GM19328 (cell line): ENCODE results near the gene DLEC1.
"Not testable (repeated sequence)": the region's sequence is repeated elsewhere in the genome, so short reads cannot be mapped to it uniquely, and the experiment has no call there.

ENCODE experiments used
- ATAC-seq: cut with Tn5 transposase; IDR thresholded peaks from one replicate; pipeline ENCODE4 v1.9.1; 2021; ENCODE audit warnings: mild to moderate bottlenecking, moderate library complexity; ENCODE audit not compliant: unreplicated experiment

DLEC1 gene

DNA sequence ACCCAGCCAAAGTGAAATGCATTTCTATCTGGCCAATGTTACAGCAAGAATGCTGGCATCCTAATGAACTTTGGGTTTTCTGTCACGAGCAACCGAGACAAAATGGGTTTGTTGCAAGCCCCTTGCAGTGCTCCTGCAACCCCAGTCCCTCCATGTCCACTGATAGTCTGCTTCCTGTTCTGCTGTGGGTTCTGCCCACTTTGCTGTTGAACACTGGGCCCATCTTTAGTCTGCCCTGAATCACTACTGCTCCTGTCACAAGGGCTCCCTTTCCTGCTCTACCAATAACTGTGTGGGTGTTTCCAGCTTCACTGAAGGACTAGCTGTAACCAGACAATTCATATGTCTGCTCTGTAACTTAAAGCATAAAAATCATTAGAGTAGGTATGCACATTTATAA, 113.6 kb downstream of the DLEC1 start:
- no peak for ATAC-seq

DNA sequence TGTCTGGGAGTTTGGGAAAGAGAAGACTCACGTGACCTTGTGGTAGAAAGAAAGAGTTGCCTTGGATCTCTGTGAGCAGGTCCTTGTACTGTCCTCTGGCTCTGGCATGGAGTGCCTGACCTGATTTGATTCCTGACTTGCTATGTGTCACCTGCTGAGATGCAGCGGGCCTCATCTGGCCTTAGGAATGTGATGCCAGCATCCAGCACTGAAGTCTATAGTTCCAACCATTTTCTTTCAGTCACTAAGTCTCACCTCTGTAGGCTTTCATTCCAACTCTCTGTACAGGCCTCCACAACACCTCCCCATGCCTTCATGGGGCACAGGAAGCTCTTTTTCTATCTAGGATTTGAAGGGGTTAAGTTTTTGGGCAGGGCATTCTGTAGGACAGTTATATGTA, 114.2 kb downstream of the DLEC1 start:
- ATAC-seq: no peak

DNA sequence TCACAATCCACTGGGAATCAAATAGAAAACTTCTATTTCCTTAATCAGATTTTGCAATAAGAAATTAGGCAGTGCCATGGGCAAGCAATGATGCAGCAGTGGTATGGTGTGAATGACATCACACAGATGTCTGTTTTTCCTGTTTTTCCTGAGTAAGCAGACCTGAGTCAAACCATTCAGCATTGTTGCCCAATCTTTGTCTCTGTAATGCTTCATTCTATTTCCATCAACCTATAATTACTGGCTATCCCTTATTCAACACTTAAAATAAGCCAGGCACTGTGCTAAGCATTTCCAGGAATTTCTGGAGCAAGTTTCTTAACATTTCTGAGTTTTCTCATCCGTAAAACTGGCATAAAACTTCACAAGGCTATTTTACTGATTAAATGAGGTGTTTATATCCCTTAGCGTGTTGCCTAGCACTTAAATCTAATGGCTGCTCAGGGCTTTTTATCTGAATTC, 115.1 kb downstream of the DLEC1 start:
- no peak for ATAC-seq

DNA sequence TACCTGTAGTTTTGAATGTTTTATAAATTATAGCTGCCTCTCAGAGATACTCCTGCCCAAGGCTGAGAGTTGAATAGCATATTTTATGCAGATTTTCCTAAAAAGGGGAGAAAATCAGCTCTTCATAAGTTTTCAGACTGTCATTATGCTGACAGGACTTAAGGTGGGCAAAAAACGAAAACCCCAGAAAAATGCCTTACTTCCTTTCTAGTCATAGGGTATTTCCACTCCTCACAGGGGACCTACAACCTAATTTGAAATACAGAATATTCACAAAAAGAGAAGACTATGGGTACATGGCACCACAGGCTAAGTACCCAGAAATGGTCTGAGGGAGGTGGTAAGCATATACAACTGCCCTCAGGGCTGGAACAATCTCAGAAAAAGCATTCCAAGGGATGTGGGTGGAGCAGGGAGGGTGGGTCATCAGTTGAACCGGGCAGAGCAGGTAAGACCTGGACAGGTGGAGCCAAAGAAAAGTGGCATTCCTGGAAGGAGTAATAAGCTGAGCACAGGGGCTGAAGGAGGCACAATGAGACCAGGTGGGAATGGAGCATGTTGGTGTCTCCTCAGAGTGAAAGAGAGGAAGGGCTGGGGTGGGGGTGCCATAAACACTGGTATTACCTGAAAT, 115.7 kb downstream of the DLEC1 start:
- ATAC-seq: no peak

DNA sequence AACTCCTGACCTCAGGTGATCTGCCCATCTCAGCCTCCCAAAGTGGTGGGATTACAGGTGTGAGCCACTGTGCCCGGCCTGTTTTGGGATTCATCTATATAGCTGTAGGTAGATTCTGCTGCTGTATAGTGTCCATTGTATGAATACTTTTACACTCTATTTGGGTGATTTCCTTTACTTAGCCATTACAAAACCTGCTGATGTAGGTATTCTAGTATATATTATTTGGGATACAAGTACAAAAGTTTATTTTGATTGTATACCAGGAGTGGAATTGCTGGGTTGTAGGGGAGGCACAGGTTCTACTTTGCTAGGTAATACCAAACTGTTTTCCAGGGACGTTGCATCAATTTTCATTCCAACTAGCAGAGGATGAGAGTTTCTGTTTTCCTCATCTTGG, 116.8 kb downstream of the DLEC1 start:
- no peak for ATAC-seq

DNA sequence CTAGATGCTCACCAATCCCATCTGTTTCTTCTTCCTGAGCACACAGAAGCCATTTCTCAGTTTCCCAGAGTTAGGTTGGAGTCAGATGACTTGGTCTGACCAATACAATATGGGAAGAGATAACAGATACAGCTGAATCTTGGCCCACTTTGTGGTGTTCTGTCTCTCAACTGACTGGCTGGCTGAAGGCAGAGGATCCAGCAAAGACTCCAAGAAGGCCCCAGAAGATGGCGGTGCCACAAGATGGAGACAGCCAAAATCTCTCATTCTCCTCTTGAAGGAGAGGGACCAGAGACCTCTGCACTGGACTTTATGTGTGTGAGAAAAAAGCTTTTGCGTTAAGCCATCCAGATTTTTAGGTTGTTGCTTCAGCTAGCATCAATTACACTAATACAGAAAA, 118.1 kb downstream of the DLEC1 start:
- no peak for ATAC-seq

DNA sequence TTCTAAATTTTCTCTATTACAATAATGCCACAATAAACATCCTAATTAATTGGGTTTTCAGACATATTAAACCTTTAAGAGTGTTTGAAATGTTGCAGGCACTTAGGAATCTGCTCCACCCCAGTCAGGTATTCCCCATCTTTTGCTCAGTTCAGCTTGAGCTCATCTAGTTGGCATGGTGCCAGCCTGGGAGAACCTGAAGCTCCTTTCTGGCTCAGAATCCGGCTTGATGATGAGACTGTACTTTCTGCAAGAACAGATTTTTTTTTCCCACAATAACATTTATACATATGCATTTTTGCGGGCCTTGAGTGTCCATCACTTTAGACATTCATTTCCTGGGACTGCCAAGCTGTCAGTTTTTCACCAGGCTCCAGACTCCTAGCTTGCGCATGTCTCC, 118.6 kb downstream of the DLEC1 start:
- ATAC-seq: no peak

DNA sequence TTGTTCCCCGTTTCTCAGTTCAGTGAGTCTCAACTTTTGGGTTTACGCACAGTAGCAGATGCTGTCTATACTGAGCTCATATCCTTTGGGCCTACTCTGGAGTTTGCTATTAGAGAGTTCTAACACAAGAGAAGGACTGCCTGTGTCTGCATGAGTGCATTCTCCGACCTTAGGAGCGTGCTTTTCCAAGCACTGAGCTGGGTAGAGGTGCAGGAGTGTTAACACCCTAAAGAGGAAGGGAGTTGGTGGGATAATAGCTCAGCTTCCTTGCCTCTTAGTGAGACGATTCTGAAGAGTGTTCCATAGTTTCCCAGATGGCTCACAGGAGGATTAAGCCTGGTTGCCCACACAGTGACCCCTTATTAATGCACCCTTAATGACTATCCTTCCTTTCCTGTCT, 119.5 kb downstream of the DLEC1 start:
- ATAC-seq: no peak

DNA sequence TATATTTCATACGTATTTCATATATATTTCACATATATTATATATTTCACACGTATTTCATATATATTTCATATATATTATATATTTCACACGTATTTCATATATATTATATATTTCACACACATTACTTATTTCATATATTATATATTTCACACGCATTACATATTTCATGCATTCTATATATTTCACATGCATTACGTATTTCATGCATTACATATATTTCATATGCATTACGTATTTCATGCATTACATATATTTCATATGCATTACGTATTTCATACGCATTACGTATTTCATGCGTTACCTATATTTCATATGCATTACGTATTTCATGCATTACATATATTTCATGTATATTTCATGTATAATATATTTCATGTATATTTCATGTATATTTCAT, 121.7 kb downstream of the DLEC1 start:
- not testable (repeated sequence) for ATAC-seq

DNA sequence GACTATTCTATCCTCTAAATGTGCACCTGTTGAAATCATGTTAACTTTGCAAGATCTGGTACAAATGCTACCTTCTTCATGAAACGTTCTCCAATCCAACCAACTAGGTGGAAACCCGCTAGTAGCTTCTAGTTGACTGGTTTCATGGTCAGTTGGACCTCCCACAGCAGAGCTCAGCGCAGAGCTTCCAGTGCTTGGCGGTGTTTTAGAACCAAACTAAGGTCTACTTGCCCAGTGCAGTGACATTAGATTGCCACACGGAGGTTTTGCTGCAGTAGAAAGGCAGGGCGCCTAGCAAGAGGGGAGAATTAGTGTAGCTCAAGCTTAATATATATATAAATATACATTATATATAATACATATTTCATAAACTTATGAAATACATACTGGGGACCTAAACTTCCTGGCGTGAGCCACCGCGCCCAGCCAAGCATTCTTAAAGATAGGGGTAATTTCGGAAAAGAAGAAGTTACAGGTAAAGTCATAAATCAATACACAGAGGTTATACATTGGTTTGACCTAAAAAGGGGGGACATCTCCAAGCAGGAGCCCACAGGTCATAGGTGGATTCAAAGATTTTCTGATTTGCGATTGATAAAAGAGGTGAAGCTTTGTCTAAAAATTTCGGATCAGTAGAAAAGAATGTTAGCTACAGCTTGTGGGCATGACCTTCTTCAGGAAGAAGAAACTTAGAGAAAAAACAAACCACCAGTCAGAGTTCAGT, 124.3 kb downstream of the DLEC1 start:
- no peak for ATAC-seq

DNA sequence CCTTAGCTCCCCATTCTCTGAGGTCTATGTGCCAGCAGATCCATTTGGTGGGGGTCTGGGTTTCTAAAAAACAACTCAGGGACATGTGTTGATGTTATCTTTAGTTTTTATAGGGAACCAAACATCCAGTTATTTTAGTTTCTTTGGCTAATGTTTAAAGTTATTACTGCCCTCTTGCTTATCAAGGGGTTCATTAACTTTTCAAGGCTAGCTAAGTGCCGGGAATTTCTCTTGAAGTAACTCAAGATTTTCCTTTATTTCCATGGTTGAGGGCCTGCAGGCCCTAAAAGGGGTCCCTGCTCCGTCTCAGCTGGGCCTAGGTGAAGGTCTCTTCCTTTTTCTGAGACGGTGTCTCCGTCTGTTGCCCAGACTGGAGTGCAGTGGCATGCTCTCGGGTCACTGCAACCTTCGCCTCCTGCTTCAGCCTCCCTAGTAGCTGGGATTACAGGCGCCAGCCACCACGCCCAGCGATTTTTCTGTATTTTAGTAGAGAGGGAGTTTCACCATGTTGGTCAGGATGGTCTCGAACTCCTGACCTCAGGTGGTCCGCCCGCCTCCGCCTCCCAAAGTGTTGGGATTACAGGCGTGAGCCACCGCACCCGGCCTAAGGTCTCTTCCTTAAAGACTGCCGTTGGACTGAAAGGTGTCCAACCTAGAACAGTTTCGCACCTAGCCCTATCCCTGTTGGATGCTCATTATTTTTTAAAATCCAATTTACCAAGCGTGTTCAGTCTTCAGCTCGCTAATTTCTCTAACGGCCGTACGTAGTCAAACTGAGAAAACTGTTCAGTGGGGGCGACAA, 125.0 kb downstream of the DLEC1 start:
- no peak for ATAC-seq

DNA sequence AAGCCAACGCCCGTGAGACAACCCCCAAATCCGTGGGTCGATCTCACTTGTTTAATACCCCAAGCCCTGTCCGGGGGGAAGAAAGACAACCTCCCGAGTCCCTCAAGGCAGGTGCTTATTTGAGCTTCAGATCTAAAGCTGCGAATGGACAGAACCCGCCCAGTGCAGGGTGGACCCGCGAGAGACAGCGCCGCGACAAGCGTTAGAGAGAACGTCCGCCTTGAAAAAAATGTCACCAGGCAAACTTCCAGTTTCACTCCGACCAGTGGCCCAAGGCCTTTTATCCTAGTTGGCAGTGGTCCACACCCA, 125.6 kb downstream of the DLEC1 start:
- ATAC-seq: peak; percentile 13

DNA sequence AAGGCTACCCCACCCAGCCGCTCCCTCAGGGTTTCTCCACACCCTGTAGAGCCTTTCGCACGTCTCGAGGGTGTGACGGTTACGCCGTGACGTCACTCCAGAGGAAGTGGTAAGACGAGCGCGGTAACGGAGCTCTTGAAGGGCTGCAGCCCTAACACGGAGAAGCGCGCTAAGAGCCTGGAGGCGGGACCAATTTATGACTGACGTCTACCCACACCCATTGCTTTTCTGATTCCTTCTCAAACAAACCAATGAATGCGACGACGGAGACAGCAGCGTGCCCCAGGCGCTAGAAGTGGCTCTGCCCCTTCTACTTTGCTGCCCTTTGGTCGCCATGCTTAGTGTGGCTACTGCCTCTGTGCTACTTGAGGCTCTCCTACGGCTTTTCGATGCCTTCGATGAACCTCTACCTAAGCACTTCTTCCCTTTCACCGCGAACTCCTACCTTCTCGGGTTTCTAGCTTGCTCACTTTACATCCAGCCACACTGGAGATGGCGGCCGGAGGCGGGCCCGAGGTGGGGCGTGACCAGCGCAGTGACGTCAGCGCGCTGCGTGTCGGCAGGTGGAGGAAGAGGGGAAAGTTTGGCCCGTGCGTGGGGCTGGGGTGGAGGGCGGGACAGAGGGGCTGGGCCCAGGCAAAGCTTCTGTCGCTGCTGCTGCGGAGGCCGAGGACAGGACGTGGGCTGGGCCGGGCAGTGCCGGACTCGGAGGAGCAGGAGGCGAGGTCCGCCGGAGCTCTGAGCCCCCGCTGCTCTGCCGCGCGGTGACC, 126.1 kb downstream of the DLEC1 start, which contains the start of gene OXSR1:
Gene OXSR1, plus strand, starts transcription at position 586 of the 770 bp plus-strand sequence. CDS start 340 bp downstream, outside the sequence.
- peak; percentile 93 for ATAC-seq

DNA sequence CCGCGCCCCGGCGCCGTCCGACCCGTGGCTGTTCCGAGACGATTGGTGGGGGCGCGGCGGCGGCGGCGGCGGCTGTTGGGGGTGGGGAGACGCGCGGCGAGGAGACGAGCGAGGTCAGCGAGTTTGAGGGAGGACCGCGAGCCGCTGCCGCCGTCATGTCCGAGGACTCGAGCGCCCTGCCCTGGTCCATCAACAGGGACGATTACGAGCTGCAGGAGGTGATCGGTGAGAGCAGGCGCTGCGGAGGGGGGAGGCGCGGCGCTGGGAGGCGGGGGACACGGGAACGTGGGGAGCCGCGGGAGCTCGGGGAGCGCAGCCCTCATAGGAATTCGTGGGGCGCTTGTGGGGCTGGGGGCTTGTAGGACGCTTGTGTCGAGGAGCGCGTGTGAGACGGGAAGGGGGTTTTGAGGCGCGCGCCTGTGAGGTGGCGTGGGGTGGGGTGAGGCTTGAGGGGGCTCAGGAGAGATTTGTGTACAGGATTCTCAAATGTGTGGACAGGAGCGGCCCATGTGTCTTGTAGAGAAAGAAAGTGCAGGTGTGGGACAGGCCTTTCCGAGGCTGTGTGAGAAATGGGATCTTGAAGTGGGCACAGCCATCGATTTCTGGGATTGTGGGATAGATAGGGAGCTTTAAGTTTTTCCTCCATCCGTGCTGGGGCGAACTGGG, 126.8 kb downstream of the DLEC1 start:
- ATAC-seq: no peak

DNA sequence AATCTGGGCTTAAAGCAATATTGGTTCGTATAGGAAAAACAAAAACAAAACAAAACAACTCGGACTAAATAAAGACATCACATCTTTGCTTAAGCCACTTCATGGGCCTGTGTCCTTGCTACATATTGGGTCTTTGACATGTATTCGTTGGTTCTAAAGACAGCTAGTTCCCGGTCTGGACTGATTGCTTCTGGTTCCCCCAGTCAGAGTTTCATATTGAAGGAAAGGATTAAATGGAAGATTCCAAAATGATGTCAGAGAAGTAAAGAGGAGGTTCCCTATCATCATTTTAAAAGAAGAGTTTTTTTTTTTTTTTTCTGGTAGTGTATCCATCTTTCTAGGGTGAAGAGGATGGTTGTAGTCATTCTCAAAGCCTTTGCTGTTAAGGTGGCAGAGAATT, 128.6 kb downstream of the DLEC1 start:
- no peak for ATAC-seq

DNA sequence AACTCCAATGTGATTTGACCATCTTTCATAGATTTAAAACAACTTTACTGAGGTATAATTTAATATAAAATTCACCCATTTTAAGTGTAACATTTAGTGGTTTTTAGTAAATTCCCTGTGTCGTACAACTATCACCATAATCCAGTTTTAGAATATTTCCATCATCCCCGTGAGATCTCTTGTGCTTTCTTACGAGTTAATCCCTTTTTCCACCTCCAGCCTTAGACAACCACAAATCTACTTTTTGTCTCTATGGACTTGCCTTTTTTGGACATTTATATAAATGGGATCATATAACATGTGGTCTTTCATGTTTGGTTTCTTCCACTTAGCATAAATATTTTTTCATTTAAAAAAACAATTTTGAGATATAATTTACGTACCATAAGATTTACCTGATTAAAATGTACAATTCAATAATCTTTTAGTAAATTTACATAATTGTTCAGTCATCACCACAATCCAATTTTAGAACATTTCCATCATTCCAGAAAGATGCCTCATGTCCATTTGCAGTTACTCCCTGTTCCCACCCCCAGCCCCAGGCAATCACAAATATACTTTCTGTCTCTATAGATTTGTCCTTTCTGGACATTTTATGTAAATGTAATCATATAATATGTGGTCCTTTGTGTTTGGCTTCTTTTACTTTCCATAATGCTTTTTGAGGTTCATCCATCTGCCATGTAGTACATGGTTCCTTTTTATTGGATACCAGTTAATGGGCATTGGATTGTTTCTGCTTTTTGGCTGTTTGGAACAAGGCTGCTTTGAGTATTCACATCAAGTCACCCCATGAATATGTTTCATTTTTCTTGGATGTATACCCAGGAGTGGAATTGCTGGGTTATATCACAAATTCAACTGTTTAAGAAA, 129.4 kb downstream of the DLEC1 start:
- ATAC-seq: no peak

DNA sequence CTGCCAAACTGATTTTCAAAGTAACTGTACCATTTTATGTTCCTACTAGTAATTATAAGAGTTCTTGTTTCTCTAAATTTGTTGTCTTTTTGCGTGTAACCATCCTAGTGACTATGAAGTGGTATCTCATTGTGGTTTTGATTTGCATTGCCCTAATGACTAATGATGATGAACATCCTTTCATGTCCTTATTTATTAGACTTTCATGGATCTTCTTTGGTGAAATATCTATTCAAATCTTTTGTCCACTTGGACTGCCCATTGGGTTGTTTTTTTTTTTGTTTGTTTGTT, 130.0 kb downstream of the DLEC1 start:
- no peak for ATAC-seq

DNA sequence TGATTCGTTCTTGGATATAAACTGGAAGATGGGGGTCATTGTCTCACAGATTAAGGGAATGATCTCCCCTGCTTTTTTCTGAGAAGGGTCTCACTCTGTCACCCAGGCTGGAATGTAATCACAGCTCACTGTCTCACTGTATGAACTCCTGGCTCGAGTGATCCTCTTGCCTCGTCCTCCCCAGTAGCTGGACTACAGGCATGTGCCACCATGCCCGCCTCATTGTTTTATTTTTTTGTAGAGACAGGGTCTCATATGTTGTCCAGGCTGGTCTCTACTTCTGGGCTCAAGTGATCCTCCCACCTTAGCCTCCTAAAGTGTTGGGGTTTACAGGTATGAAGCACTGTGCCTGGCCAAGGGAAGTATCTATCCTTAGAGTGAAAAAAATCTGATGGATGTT, 131.7 kb downstream of the DLEC1 start:
- no peak for ATAC-seq

DNA sequence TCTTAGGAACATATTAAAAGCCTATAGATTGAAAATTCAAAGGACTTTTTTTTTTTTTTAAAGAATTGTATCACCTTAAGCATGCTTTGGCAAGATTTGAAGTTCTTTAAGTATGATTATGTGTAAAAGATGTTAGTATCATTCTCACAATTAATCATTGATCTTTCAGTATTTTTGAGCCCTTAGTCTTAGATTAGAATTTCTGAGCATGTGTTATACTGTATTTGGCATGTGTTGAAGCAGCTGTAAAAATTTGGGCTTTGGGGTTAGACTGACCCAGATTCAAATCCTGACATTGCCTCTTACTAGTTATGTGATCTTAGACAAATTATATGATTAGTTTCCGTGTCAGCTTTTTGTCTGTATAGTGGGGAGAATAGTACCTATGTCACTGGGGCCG, 132.6 kb downstream of the DLEC1 start:
- ATAC-seq: no peak
